NCI-H2107 treated with DMSO at 0.1 percent for 48 hours (cell line): ENCODE measurements around the gene SELENOF.

Source experiments
- DNase-seq: peaks from one replicate; lab custom pipeline; 2025; ENCODE audit not compliant: unreplicated experiment; lab: John Stamatoyannopoulos, UW

SELENOF gene

GRCh38 chr1:86860424-86860823 is 53.5 kb downstream of the SELENOF start:
- no peak for DNase-seq

DNA sequence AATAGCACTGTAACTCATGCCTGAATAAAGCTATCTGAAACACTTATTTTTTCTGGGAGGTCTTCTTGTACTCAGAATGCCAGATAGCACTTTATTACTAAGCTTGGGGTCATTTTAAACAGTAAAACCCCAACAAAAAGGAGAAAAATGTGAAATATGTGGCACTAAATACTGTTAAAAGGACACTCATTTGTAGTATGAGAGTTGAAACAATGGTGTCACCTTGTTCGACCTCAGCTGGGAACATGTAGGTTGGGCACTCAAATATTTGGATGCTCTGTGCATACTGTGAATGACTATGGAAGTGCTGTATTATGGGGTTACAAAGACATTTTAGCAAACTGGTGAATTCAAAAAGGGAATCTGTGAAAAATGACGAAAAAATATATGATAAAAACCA is 53.9 kb downstream of the SELENOF start:
- no peak for DNase-seq

GRCh38 chr1:86858524-86859261 is 55.2 kb downstream of the SELENOF start:
- DNase-seq = no peak

GRCh38 chr1:86856196-86856595 is 57.7 kb downstream of the SELENOF start:
- DNase-seq = no peak

- no peak for DNase-seq
Measured at GRCh38 chr1:86854352-86854751, 59.6 kb downstream of the SELENOF start.

DNA sequence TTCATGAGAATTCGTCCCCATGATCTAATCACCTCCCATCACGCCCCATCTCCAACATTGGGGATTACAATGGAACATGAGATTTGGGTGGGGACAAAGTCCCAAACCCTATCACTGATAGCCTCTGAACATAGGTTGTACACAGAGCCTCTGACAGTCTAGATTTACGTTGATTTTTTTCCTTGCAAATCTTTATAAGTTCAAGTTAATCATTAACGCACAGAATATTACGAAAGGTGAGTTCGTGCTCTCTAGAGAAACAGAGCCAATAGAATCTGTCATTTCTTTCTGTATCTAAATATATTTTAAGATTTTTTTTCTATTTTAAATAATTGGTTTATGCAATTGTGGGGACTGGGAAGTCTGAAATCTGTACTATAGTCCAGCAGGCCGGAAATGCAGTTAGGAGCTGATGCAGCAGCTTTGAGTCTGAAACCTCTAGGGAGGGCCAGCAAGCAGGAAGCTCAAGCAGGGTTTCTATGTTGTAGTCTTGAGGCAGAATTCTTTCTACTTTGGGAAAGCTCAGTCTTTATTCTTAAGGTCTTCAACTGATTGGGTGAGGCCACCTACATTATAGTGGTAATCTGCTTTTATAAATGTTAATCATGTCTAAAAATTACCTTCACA is 61.0 kb downstream of the SELENOF start:
- DNase-seq = no peak

GRCh38 chr1:86852289-86852688 is 61.6 kb downstream of the SELENOF start:
- no peak for DNase-seq

DNA sequence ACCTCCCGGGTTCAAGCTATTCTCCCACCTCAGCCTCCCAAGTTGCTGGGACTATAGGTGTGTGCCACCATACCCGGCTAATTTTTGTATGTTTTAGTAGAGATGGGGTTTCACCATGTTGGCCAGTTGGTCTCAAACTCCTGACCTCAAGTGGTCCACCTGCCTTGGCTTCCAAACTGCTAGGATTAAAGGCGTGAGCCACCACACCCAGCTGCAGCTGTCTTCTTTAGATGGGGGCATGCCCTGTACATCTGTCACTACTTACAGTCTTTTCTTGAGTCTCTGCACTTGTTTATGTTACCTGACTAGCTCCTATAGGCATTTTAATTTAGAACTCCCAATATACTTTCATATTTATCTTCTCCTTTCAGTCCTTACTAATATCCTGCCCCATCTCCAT is 64.2 kb downstream of the SELENOF start:
- no peak for DNase-seq

DNA sequence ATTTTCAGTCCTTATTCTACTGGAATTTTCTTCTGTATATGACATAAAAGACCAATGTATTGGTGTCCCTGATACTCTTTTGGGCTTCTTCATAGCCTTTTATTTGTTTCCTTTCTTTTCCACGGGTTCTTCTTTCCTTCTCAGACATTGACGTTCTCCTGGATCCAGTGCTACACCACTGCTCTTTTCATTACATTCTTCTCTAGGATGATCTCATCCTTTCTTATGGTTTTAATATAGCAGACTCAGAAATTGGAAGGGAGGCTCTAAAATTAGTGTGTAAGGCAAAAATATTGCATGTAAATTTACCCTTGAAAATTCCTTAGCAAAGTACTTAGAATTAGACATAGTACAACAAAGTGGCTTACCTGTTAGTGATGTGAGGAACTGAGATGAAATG is 65.3 kb downstream of the SELENOF start:
- no peak for DNase-seq

GRCh38 chr1:86846164-86846647 is 67.7 kb downstream of the SELENOF start:
- no peak for DNase-seq

- no peak for DNase-seq
Measured at GRCh38 chr1:86845514-86845913, 68.4 kb downstream of the SELENOF start.

- no peak for DNase-seq
Measured at GRCh38 chr1:86841116-86841515, 72.8 kb downstream of the SELENOF start.

GRCh38 chr1:86833461-86834215 is 80.3 kb downstream of the SELENOF start:
- peak; percentile 92 for DNase-seq

GRCh38 chr1:86832433-86832832 is 81.5 kb downstream of the SELENOF start:
- DNase-seq = no peak

DNA sequence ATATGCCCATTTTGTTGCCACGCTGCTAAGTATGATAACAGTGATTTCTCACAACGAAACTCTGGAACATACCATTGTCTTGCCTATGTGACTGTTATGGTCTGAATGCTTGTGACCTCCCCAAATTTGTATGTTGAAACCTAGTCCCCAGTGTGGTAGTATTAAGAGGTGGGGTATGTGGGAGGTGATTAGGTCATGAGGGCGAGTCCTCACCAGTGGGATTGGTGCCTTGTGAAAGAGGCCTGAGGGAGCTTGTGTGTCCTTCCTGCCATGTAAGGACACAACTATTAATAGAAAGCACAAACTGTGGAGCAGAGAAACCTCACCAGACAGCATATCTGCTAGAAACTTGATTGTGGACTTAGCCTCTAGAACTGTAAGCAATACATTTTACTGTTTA is 84.6 kb downstream of the SELENOF start:
- no peak for DNase-seq

- no peak for DNase-seq
Measured at GRCh38 chr1:86828024-86828423, 85.9 kb downstream of the SELENOF start.

DNA sequence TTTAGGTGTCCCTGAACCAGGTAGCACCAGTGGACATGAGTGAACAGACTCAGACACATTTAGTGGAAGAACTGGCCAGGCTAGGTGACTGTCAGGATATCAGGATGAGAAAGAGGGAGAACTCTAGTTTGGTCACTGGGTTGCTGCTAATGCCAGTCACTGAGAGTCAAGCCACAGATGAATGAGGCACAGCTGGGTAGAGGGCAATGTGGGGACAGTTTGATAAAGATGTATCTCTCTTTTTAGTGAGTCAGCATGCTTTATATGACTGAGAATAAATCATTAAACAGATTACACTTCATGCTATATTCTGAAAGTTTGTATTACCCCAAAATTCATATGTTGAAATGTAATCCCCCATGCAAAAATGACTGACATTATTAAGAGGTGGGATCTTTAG is 87.1 kb downstream of the SELENOF start:
- no peak for DNase-seq

- DNase-seq = peak; percentile 12
Measured at GRCh38 chr1:86825319-86825718, 88.6 kb downstream of the SELENOF start.

DNA sequence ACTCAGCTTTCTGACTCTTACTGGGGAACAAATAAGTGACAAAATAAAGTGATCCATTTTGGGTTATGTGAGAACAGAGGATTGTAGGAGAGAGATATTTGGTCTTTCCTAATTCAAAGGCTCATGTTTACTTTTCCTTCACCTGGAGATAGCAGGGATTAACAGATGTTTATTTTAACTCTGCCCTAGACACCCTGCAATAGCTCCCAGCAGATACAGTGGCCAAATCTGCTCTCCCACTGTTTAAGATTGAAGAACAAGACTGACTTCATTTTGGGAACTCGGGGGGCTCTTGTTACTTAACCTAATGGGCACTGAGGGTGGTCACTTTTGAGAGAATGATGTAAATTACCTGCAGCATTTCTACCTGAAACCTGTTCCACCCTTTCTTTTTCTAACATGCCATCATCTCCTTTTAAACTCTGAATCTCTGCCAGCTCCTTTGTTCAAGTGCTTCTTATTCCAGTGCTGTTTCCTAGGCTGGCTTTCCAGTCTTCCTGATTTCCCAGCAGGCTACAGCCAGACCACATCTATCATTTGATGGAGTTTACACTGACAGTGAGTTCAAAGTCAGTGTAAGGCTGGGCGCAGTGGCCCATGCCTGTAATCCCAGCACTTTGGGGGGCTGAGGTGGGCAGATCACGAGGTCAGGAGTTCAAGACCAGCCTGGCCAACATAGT is 90.0 kb downstream of the SELENOF start:
- DNase-seq = peak; percentile 59

- no peak for DNase-seq
Measured at GRCh38 chr1:86823386-86823785, 90.5 kb downstream of the SELENOF start.

DNA sequence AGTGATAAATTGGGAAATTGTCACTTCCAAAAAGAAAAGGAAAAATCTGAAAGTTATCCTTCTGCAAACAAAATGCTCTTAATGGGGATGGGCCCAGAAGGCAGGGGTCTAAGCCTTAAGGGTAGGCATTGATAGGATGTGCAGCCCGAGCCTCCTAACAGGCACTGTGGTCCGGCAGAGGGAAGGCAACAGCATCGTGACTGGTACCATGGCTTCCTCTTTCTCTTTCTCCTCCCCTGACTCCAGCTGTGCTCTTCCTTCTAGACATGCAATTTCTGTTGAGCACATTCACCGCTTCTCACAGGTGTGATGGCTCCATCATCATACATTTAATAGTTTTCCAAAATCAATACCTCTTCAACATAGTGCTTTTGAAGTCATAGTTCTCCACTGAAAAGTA is 91.5 kb downstream of the SELENOF start:
- peak; percentile 25 for DNase-seq
